GM12892 (cell line): ENCODE data around the gene LEKR1.

Experiments
- POLR2A ChIP-seq: IDR thresholded peaks from 2 replicates; pipeline ENCODE4 v1.6.1; 2011; ENCODE audit warnings: low read depth, low read length, control low read depth
- TAF1 ChIP-seq: IDR thresholded peaks from 2 replicates; pipeline ENCODE4 v1.6.1; 2011; ENCODE audit warnings: low read depth, mild to moderate bottlenecking, control low read depth, low read length, borderline replicate concordance

DNA sequence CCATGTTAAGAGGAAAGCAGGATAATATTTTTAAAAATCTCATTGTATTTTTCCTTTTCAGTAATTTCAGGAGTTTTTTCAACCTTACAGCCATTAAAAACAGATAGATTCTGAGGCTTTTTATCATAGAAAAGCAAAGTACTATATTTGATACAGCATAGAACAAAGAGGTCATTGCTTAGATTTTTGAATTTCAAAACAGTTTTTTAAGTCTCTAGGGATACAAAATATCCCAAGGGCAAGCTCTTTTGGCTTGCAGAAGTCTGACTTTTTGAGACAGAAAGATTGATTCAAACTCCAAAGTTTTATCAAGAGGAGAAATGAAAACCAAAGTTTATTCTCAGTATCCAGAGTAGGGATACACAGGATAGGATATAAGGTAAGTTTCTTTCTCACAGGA is 49.3 kb upstream of the LEKR1 start:
- TF ChIP-seq POLR2A (no peak), TAF1 (no peak)
